ENCODE data around the gene HAPLN3.

DNA sequence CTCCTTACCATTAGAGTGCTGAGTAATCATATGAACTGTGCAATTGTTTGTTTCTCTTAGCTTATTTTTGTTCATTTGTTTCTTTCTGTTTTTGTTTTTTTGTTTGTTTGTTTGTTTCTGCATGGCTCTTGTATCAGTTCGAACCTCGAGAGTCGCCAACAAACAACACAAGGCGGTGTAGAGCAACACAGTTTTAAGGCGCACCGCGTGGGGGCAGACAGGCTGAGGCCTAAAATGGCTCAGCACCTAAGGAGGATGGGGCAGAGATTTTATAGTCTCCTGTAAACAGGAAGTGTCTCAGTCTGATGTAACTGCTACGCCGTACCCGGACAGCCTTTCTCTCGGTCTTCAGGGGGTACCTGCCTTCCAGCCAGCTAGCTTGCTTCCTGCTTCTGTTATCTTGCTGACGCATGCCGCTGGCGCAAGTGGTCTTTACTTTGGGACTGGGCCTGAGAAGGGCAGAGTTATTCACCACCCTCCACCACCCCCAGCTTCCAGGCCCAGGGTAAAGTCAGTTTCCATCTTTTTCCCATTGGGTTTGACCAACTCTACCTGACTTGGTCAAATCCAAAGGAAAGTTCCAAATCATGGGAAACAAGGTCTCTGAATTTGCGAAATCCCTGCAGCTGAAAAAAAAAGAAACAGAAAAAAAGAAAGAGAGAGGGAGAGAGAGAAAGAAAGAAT lies 43.6 kb upstream of the HAPLN3 start:
- TF ChIP-seq, protein P1, sequence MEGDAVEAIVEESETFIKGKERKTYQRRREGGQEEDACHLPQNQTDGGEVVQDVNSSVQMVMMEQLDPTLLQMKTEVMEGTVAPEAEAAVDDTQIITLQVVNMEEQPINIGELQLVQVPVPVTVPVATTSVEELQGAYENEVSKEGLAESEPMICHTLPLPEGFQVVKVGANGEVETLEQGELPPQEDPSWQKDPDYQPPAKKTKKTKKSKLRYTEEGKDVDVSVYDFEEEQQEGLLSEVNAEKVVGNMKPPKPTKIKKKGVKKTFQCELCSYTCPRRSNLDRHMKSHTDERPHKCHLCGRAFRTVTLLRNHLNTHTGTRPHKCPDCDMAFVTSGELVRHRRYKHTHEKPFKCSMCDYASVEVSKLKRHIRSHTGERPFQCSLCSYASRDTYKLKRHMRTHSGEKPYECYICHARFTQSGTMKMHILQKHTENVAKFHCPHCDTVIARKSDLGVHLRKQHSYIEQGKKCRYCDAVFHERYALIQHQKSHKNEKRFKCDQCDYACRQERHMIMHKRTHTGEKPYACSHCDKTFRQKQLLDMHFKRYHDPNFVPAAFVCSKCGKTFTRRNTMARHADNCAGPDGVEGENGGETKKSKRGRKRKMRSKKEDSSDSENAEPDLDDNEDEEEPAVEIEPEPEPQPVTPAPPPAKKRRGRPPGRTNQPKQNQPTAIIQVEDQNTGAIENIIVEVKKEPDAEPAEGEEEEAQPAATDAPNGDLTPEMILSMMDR (IDR thresholded peaks at IDR 0.05), result no peak
- TF ChIP-seq EZH2 (IDR thresholded peaks at IDR 0.05; ENCODE audit: borderline replicate concordance, insufficient read depth, low read depth, low read length, poor library complexity, severe bottlenecking), result no peak

All from B cell (primary cell).